ENCODE measurements around the gene NHERF2.

Gene NHERF2

DNA sequence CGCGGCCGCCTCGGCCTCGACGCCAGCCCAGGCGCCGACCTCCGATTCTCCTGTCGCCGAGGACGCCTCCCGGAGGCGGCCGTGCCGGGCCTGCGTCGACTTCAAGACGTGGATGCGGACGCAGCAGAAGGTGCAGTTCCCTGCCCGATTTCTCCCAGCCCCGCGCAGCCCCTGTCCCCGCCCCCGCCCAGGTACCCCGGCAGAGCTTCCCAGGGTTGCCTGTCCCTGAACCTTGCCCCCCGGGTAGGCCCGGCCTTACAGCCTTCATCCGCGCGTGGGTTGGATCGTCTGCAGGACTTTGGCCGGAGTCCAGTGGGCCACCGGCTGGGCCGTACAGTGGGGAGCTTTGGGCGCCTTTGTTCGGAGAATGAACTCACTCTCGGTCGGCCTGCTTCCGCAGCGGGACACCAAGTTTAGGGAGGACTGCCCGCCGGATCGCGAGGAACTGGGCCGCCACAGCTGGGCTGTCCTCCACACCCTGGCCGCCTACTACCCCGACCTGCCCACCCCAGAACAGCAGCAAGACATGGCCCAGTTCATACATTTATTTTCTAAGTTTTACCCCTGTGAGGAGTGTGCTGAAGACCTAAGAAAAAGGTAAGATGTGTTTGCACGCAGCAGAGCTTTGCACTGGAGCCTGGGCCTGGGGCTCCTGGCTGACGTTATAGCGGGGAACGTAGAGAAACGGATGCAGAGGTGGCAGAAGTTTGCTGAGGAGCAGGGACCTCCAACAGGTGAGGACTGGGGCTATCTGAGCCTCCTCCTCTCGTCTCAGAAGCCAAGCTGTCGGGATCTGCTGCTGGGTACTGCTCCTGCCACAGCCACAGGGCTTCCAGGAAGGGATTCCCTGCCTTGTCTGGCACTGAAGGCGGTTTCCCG lies 42.1 kb upstream of the NHERF2 start:
- no peak for DNase-seq (ENCODE audit: low read depth)
- TF ChIP-seq, protein P1, sequence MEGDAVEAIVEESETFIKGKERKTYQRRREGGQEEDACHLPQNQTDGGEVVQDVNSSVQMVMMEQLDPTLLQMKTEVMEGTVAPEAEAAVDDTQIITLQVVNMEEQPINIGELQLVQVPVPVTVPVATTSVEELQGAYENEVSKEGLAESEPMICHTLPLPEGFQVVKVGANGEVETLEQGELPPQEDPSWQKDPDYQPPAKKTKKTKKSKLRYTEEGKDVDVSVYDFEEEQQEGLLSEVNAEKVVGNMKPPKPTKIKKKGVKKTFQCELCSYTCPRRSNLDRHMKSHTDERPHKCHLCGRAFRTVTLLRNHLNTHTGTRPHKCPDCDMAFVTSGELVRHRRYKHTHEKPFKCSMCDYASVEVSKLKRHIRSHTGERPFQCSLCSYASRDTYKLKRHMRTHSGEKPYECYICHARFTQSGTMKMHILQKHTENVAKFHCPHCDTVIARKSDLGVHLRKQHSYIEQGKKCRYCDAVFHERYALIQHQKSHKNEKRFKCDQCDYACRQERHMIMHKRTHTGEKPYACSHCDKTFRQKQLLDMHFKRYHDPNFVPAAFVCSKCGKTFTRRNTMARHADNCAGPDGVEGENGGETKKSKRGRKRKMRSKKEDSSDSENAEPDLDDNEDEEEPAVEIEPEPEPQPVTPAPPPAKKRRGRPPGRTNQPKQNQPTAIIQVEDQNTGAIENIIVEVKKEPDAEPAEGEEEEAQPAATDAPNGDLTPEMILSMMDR (conservative IDR thresholded peaks at IDR 0.05; ENCODE audit: control insufficient read depth, insufficient read depth, low read depth, low read length): no peak
- peak overlapping the region; percentile 70 for H3K4me3 ChIP-seq (ENCODE audit: control insufficient read depth, low read depth, low read length)

DNA sequence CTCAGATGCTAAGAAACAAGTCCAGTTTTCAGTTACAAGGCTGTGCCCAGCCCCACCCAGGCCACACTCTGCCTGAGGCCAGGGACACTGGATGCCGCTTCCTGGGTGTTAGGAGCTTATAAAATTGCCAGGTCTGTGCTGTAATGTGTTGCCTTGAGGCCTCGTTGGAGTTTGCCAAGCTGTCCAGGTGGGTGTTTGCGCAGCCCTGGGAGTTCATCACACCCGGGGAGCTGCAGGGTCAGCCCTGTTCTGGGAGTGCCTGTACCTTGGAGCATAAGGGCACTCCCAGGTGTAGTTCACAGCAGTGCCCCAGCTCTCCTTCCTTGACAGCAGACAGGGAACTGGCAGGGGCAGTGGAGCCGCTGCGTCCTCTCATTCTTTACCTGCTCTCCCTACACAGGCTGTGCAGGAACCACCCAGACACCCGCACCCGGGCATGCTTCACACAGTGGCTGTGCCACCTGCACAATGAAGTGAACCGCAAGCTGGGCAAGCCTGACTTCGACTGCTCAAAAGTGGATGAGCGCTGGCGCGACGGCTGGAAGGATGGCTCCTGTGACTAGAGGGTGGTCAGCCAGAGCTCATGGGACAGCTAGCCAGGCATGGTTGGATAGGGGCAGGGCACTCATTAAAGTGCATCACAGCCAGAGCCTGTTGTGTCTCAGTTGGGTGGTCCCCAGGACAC lies 41.1 kb upstream of the NHERF2 start:
- TF ChIP-seq, protein P1 (conservative IDR thresholded peaks at IDR 0.05; ENCODE audit: control insufficient read depth, insufficient read depth, low read depth, low read length): no peak
- DNase-seq (ENCODE audit: low read depth): no peak
- H3K4me3 ChIP-seq (ENCODE audit: control insufficient read depth, low read depth, low read length): no peak overlapping the region

DNA sequence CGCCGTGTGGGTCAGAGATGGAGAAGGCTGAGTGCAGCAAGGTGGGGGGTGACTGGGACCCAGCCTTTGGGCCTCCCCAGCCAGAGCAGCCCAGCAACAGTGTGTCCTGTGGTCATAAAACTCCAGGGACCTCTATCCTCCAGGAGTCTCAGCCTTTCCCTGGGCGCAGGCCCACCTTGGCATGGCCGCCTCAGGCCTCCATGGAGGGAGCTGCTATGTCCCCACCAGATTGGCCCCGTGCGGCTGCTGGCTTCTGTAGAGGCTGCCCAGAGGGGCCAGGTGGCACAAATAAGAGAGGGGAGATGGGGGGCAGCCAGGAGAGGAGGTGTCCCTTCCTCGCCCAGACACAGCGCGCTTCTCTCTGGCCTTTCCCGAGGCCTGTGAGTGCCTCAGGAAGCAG lies 39.5 kb upstream of the NHERF2 start:
- H3K4me3 ChIP-seq (ENCODE audit: control insufficient read depth, low read depth, low read length): no peak overlapping the region
- DNase-seq (ENCODE audit: low read depth): no peak
- TF ChIP-seq, protein P1 (conservative IDR thresholded peaks at IDR 0.05; ENCODE audit: control insufficient read depth, insufficient read depth, low read depth, low read length): no peak

DNA sequence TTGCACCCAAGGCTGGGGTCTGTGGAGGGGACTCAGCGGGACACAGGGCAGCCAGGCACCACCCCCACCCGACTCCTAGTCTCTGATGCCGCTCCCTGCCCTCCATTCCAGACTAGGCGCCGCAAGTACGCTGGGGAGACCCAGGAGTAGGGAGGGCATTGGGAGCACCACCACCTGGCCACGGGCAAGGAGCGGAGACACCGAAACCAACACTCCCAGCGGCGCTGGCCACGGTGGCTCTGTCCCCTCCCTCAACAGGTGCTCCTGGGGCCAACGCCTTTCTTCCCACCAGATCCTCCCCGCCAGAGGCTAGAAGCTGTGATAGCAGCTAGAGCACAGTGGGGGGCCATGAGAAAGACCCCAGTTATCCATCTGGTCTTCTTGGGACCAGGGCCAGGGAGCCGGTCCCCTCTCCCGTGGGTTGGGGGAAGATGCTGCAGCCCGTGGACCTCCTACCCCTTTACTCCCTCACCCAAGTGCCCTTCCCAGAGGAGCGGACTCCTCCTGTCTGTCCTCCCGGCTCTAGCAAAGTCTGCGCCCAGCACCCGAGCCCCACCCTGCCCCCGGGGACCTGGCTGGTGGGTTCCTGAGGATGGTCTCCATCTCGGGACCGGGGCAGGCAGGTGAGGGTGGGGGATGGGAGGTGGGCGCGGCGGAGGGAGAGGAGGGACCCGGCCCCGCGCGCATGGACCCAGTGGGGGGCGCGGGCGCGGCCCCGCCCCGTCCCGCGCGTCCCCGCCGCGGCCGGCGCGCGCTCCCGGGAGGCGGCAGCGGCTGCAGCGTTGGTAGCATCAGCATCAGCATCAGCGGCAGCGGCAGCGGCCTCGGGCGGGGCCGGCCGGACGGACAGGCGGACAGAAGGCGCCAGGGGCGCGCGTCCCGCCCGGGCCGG lies 37.2 kb upstream of the NHERF2 start, which contains the start of gene SYNGR3:
SYNGR3 (plus strand) TSS at position 762 of the 892 bp plus-strand sequence. CDS start 133 bp downstream, outside the sequence.
- TF ChIP-seq, protein P1 (conservative IDR thresholded peaks at IDR 0.05; ENCODE audit: control insufficient read depth, insufficient read depth, low read depth, low read length): no peak
- H3K4me3 ChIP-seq (ENCODE audit: control insufficient read depth, low read depth, low read length): no peak within 1 kb of the TSS
- DNase-seq (ENCODE audit: low read depth): no peak

DNA sequence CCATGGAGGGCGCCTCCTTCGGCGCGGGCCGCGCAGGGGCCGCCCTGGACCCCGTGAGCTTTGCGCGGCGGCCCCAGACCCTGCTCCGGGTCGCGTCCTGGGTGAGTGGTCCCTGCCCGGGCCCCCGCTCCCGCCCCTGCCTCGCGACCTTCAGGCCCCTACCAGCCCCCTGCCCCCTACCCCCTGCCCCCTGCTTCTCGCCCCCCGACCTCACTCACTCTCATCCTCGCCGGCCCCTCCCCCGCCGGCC lies 36.7 kb upstream of the NHERF2 start:
- no peak for DNase-seq (ENCODE audit: low read depth)
- no peak overlapping the region for H3K4me3 ChIP-seq (ENCODE audit: control insufficient read depth, low read depth, low read length)
- TF ChIP-seq, protein P1 (conservative IDR thresholded peaks at IDR 0.05; ENCODE audit: control insufficient read depth, insufficient read depth, low read depth, low read length): no peak

DNA sequence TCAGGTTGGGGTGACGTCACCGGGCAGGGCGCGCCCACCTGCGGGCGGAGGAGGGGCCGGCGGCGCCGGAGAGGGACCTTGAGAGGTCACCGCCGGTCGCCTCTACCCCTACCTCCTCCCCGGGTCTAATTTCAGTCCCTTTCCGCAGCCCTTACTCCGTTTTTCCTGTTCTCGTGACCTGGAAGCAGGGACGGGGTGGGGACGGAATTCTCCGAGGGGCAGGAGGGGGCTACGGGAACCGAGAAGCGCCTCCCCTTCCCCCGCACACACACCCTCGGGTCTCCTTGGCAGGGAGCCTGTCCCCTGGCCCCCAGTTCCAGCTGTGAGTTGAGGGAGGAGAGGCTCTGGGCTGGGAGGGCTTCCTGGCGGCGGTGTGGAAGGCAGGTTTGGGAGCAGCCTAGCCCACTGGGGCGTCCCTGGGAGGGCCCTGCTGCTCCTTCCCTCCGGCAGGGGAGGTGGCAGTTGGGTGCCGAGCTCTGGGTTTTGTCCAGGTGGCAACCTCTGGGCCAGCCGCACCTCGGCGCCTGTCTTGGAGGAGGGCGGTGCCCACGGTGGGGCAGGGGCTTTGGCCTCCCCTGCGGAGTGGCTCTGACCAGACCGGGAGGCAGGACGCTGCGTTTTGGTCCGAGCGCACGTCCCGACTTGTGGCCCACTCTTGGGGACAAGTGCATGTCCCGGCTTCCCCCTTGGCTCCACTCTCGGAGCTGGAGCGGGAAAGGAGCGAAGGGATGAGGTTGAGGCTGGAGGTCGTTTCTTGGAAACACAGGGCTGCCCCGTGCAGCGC lies 36.2 kb upstream of the NHERF2 start:
- TF ChIP-seq, protein P1 (conservative IDR thresholded peaks at IDR 0.05; ENCODE audit: control insufficient read depth, insufficient read depth, low read depth, low read length): no peak
- no peak overlapping the region for H3K4me3 ChIP-seq (ENCODE audit: control insufficient read depth, low read depth, low read length)
- no peak for DNase-seq (ENCODE audit: low read depth)
